Liver (tissue), 9 donors: Measurements from ENCODE around the gene ATP5MC3. TPM values are rescaled to one million over a fixed set of nuclear protein-coding genes. Genes with fewer than 3 reads are reported as not detected.

Source experiments
- DNase-seq: peaks from one replicate; pipeline ENCODE4 v3.0.0-alpha.2; 2017; ENCODE audit warnings: low spot score
- H3K27ac ChIP-seq, 2 donors: one replicate each; pipeline ENCODE4 v1.7.0; 2013; ENCODE audit warnings: inconsistent platforms in 2 of 2, low read length in 2 of 2, control low read depth in 1 of 2, low read depth in 1 of 2, mild to moderate bottlenecking in 1 of 2
- H3K27me3 ChIP-seq, 4 donors: one replicate each; pipeline versions ENCODE4 v1.6.1 to v1.7.0; 2013; ENCODE audit warnings: low read length in 3 of 4, inconsistent platforms in 1 of 4, mild to moderate bottlenecking in 1 of 4, moderate library complexity in 1 of 4; ENCODE audit not compliant: control insufficient read depth in 4 of 4, insufficient read depth in 4 of 4
- H3K36me3 ChIP-seq, 4 donors: one replicate each; pipeline versions ENCODE4 v1.6.1 to v1.7.0; 2013; ENCODE audit warnings: low read length in 3 of 4, mild to moderate bottlenecking in 3 of 4, low read depth in 1 of 4, moderate library complexity in 1 of 4; ENCODE audit not compliant: control insufficient read depth in 4 of 4, insufficient read depth in 3 of 4
- H3K4me1 ChIP-seq, 4 donors: one replicate each; pipeline versions ENCODE4 v1.6.1 to v1.7.0; 2013; ENCODE audit warnings: low read length in 3 of 4, mild to moderate bottlenecking in 3 of 4, moderate library complexity in 1 of 4; ENCODE audit not compliant: control insufficient read depth in 4 of 4, insufficient read depth in 4 of 4
- H3K4me3 ChIP-seq, 3 donors: one replicate each; pipeline versions ENCODE4 v1.6.1 to v1.7.0; 2013; ENCODE audit warnings: low read length in 3 of 3, control low read depth in 1 of 3, low read depth in 1 of 3, mild to moderate bottlenecking in 1 of 3
- H3K9ac ChIP-seq, 2 donors: one replicate each; pipeline ENCODE4 v1.7.0; 2013; ENCODE audit warnings: low read length in 2 of 2, mild to moderate bottlenecking in 2 of 2, moderate library complexity in 2 of 2, control low read depth in 1 of 2, low read depth in 1 of 2
- H3K9me3 ChIP-seq, 4 donors: one replicate each; pipeline versions ENCODE4 v1.6.1 to v1.7.0; 2013; ENCODE audit warnings: low read length in 3 of 4; ENCODE audit not compliant: control insufficient read depth in 4 of 4
- EGR1 ChIP-seq, 2 donors: IDR thresholded peaks; 2 replicates each; pipeline ENCODE4 v1.6.1; 2016 to 2018; ENCODE audit warnings: antibody characterized with exemption in 2 of 2, low read depth in 2 of 2
- FOXA1 ChIP-seq: IDR thresholded peaks from 2 replicates; pipeline ENCODE4 v1.6.1; 2016; ENCODE audit warnings: antibody characterized with exemption
- FOXA2 ChIP-seq: IDR thresholded peaks from 2 replicates; pipeline ENCODE4 v1.6.1; 2016; ENCODE audit warnings: antibody characterized with exemption
- GABPA ChIP-seq, 2 donors: IDR thresholded peaks in 1 of 2; conservative IDR thresholded peaks in 1 of 2; 2 replicates each; pipeline ENCODE4 v1.6.1; 2016; ENCODE audit warnings: antibody characterized with exemption in 2 of 2, mild to moderate bottlenecking in 1 of 2, moderate library complexity in 1 of 2
- HNF4A ChIP-seq, 2 donors: conservative IDR thresholded peaks; 2 replicates each; pipeline ENCODE4 v1.6.1; 2016; ENCODE audit warnings: antibody characterized with exemption in 2 of 2, mild to moderate bottlenecking in 2 of 2
- HNF4G ChIP-seq: IDR thresholded peaks from 2 replicates; pipeline ENCODE4 v1.6.1; 2016; ENCODE audit warnings: antibody characterized with exemption
- JUND ChIP-seq, 2 donors: IDR thresholded peaks; 2 replicates each; pipeline ENCODE4 v1.6.1; 2016; ENCODE audit warnings: antibody characterized with exemption in 2 of 2
- NR2F2 ChIP-seq: IDR thresholded peaks from 2 replicates; pipeline ENCODE4 v1.6.1; 2016; ENCODE audit warnings: antibody characterized with exemption
- RAD21 ChIP-seq, 2 donors: IDR thresholded peaks; 2 replicates each; pipeline ENCODE4 v1.6.1; 2016; ENCODE audit warnings: antibody characterized with exemption in 2 of 2, mild to moderate bottlenecking in 2 of 2
- RXRA ChIP-seq, 2 donors: IDR thresholded peaks; 2 replicates each; pipeline ENCODE4 v1.6.1; 2017 to 2018; ENCODE audit warnings: antibody characterized with exemption in 2 of 2, mild to moderate bottlenecking in 1 of 2
- SP1 ChIP-seq: IDR thresholded peaks from 2 replicates; pipeline ENCODE4 v1.6.1; 2018; ENCODE audit warnings: antibody characterized with exemption, mild to moderate bottlenecking
- TAF1 ChIP-seq: conservative IDR thresholded peaks from 2 replicates; pipeline ENCODE4 v1.6.1; 2016; ENCODE audit warnings: antibody characterized with exemption, mild to moderate bottlenecking
- YY1 ChIP-seq: IDR thresholded peaks from 2 replicates; pipeline ENCODE4 v1.6.1; 2016; ENCODE audit warnings: antibody characterized with exemption, mild to moderate bottlenecking
- WGBS: extraction: QIAGEN DNeasy Blood & Tissue Kit; methylation state at CpG from one replicate; pipeline ENCODE4 v1.1.7; 2013; 5-methylcytosine and 5-hydroxymethylcytosine counted together
- polyA plus RNA-seq, 2 donors: library from polyadenylated mRNA; stranded (reverse) in 1 of 2; unstranded in 1 of 2; fragments of 200-250 nt in 1 of 2; fragments of >200 nt in 1 of 2; fragmentation: Nextera tagmentation in 1 of 2; extraction: Ambion mirVana in 1 of 2; gene quantifications; one replicate each; pipeline versions ENCODE4 v1.2.1 to v1.2.3, GENCODE V29; 2013 to 2015
- total RNA-seq, 2 donors: library from RNA; depleted of rRNA; stranded (reverse); fragments of >200 nt; gene quantifications; one replicate each; pipeline ENCODE4 v1.2.3, GENCODE V29; 2014
- TF ChIP-seq, protein P1 (sequence below): IDR thresholded peaks from 2 replicates; pipeline ENCODE4 v1.6.1; 2016; ENCODE audit warnings: antibody characterized with exemption
- TF ChIP-seq, protein P2 (sequence below): IDR thresholded peaks from 2 replicates; pipeline ENCODE4 v1.6.1; 2016; ENCODE audit warnings: antibody characterized with exemption
- TF ChIP-seq, protein P3 (sequence below): fragments of 150-350 bp; IDR thresholded peaks from 2 replicates; pipeline ENCODE4 v1.5.1; 2017; ENCODE audit warnings: improper control_type of control experiment, low read depth, low read length; ENCODE audit not compliant: missing input control
- TF ChIP-seq, protein P4 (sequence below): IDR thresholded peaks from 2 replicates; pipeline ENCODE4 v1.6.1; 2016; ENCODE audit warnings: antibody characterized with exemption
- TF ChIP-seq, protein P5 (sequence below): IDR thresholded peaks from 2 replicates; pipeline ENCODE4 v1.6.1; 2016; ENCODE audit warnings: antibody characterized with exemption, mild to moderate bottlenecking
- donor health status: healthy.
- donor health status: healthy.
- donor health status: healthy.
- donor health status: healthy.
- donor health status: healthy.

The ATP5MC3 gene
- total and polyA plus RNA-seq, 4 donors: 95.2 to 403 (median 227) TPM

DNA sequence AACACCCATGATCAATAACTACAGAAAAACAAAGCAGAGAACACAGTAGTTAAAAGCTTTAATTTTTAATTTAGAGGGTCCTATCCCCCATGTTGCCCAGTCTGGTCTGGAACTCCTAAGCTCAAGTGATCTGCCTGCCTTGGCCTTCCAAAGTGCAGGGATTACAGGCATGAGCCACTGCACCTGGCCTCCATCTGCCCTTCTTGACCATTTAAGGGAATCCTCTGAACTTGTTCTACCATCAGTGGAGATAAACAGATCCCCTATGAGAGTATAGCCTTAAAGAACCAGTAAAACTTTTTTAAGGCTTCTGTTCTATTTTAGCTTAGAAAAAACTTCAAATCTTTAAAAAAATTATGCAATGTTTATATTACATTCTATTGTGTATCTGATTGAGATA, 13.5 kb upstream of the ATP5MC3 start (continued):
- TF ChIP-seq GABPA (IDR thresholded peaks at IDR 0.05 in 1 of 2, conservative IDR thresholded peaks at IDR 0.05 in 1 of 2) (no peak), HNF4A (conservative IDR thresholded peaks at IDR 0.05) (no peak), HNF4G (no peak), FOXA1 (no peak), JUND (IDR thresholded peaks at IDR 0.05) (no peak), YY1 (no peak), RAD21 (IDR thresholded peaks at IDR 0.05) (no peak)
- TF ChIP-seq, protein P1, sequence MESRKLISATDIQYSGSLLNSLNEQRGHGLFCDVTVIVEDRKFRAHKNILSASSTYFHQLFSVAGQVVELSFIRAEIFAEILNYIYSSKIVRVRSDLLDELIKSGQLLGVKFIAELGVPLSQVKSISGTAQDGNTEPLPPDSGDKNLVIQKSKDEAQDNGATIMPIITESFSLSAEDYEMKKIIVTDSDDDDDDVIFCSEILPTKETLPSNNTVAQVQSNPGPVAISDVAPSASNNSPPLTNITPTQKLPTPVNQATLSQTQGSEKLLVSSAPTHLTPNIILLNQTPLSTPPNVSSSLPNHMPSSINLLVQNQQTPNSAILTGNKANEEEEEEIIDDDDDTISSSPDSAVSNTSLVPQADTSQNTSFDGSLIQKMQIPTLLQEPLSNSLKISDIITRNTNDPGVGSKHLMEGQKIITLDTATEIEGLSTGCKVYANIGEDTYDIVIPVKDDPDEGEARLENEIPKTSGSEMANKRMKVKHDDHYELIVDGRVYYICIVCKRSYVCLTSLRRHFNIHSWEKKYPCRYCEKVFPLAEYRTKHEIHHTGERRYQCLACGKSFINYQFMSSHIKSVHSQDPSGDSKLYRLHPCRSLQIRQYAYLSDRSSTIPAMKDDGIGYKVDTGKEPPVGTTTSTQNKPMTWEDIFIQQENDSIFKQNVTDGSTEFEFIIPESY: no peak
- TF ChIP-seq, protein P2, sequence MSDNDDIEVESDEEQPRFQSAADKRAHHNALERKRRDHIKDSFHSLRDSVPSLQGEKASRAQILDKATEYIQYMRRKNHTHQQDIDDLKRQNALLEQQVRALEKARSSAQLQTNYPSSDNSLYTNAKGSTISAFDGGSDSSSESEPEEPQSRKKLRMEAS: no peak

DNA sequence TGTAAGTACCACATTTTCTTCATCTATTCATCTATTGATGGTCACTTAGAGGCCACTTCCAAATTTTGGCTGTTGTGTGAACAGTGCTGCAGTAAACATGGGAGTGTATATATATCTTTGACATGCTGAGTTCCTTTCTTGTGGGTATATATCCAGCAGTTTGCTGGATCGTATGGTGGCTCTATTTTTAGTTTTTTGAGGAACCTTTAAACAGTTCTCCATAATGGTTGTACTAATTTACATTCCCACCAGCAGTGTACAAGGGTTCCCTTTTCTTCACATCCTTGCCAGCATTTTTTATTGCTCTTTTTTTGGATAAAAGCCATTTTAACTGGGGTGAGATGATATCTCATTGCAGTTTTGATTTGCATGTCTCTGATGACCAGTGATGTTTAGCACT, 7.3 kb upstream of the ATP5MC3 start:
- no peak for TF ChIP-seq HNF4G
- no peak for TF ChIP-seq HNF4A (conservative IDR thresholded peaks at IDR 0.05)
- TF ChIP-seq, protein P3, sequence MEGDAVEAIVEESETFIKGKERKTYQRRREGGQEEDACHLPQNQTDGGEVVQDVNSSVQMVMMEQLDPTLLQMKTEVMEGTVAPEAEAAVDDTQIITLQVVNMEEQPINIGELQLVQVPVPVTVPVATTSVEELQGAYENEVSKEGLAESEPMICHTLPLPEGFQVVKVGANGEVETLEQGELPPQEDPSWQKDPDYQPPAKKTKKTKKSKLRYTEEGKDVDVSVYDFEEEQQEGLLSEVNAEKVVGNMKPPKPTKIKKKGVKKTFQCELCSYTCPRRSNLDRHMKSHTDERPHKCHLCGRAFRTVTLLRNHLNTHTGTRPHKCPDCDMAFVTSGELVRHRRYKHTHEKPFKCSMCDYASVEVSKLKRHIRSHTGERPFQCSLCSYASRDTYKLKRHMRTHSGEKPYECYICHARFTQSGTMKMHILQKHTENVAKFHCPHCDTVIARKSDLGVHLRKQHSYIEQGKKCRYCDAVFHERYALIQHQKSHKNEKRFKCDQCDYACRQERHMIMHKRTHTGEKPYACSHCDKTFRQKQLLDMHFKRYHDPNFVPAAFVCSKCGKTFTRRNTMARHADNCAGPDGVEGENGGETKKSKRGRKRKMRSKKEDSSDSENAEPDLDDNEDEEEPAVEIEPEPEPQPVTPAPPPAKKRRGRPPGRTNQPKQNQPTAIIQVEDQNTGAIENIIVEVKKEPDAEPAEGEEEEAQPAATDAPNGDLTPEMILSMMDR: no peak
- no peak for TF ChIP-seq RAD21 (IDR thresholded peaks at IDR 0.05)
- TF ChIP-seq NR2F2: no peak
- TF ChIP-seq RXRA (IDR thresholded peaks at IDR 0.05): no peak
- TF ChIP-seq TAF1: no peak
- no peak for TF ChIP-seq EGR1 (IDR thresholded peaks at IDR 0.05; ENCODE audit: low read depth in 2 of 2)
- TF ChIP-seq FOXA1: no peak
- TF ChIP-seq FOXA2: no peak
- TF ChIP-seq, protein P4, sequence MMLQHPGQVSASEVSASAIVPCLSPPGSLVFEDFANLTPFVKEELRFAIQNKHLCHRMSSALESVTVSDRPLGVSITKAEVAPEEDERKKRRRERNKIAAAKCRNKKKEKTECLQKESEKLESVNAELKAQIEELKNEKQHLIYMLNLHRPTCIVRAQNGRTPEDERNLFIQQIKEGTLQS: no peak
- TF ChIP-seq GABPA (IDR thresholded peaks at IDR 0.05 in 1 of 2, conservative IDR thresholded peaks at IDR 0.05 in 1 of 2): no peak
- TF ChIP-seq SP1: no peak
- TF ChIP-seq, protein P2: no peak
- TF ChIP-seq JUND (IDR thresholded peaks at IDR 0.05): no peak
- TF ChIP-seq, protein P5, sequence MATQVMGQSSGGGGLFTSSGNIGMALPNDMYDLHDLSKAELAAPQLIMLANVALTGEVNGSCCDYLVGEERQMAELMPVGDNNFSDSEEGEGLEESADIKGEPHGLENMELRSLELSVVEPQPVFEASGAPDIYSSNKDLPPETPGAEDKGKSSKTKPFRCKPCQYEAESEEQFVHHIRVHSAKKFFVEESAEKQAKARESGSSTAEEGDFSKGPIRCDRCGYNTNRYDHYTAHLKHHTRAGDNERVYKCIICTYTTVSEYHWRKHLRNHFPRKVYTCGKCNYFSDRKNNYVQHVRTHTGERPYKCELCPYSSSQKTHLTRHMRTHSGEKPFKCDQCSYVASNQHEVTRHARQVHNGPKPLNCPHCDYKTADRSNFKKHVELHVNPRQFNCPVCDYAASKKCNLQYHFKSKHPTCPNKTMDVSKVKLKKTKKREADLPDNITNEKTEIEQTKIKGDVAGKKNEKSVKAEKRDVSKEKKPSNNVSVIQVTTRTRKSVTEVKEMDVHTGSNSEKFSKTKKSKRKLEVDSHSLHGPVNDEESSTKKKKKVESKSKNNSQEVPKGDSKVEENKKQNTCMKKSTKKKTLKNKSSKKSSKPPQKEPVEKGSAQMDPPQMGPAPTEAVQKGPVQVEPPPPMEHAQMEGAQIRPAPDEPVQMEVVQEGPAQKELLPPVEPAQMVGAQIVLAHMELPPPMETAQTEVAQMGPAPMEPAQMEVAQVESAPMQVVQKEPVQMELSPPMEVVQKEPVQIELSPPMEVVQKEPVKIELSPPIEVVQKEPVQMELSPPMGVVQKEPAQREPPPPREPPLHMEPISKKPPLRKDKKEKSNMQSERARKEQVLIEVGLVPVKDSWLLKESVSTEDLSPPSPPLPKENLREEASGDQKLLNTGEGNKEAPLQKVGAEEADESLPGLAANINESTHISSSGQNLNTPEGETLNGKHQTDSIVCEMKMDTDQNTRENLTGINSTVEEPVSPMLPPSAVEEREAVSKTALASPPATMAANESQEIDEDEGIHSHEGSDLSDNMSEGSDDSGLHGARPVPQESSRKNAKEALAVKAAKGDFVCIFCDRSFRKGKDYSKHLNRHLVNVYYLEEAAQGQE: no peak
- Histone ChIP-seq H3K9ac (no peak overlapping the region), H3K4me3 (no peak overlapping the region), H3K9me3 (peaks cover 0 to 2% (median 0%) of the 10 kb centered on the region in 4 donors), H3K27me3 (no peaks in the 10 kb centered on the region), H3K36me3 (no peaks in the 10 kb centered on the region), H3K4me1 (no peaks in the 10 kb centered on the region), H3K27ac (no peak overlapping the region)
- no peak for DNase-seq
- 62% methylated on average over 1 of the region's 1 CpG for WGBS
